GM12878 (cell line): ENCODE measurements around the gene NIP7. TPM values are rescaled to one million over a fixed set of nuclear protein-coding genes. Genes with fewer than 3 reads are reported as not detected.

Experiments
- ATAC-seq: fragments of 200-7000 bp; cut with Tn5 transposase; 3 replicates; pipeline ENCODE4 v1.9.1; 2020; ENCODE audit warnings: mild to moderate bottlenecking, moderate library complexity
- BruUV-seq: library from RNA; stranded (reverse); fragments of 400-500 nt; replicated peaks from 2 replicates; lab custom pipeline; 2021; lab: Mats Ljungman, UMichigan
- CTCF ChIA-PET: fragments of 300-600 bp; sonication (Branson Sonifier 250); formaldehyde crosslinking; extraction: SDS; loops from one replicate; lab custom pipeline; 2021; ENCODE audit warnings: inconsistent platforms; lab: Yijun Ruan, JAX
- POLR2A ChIA-PET: fragments of 350-600 bp; formaldehyde crosslinking; extraction: SDS; loops from one replicate; lab custom pipeline; 2021; ENCODE audit warnings: inconsistent platforms; lab: Charles Lee
- RAD21 ChIA-PET: fragments of 300-600 bp; sonication (Branson Sonifier 250); formaldehyde crosslinking; loops from one replicate; lab custom pipeline; 2023; ENCODE audit warnings: antibody characterized with exemption; ENCODE audit not compliant: unreplicated experiment; lab: Charles Lee
- SMC1A ChIA-PET: fragments of 300-600 bp; sonication (Branson Sonifier 250); formaldehyde crosslinking; loops from one replicate; lab custom pipeline; 2023; ENCODE audit not compliant: unreplicated experiment, uncharacterized antibody; lab: Charles Lee
- DNase-seq: peaks from one replicate; pipeline ENCODE4 v3.0.0-alpha.2; 2011; ENCODE audit warnings: low read depth, low spot score
- FAIRE-seq: peaks from 3 replicates; lab custom pipeline; 2011; peaks lifted over from hg19 to GRCh38; lab: Jason Lieb, UNC
- H2AFZ ChIP-seq: 2 replicates; pipeline ENCODE4 v1.6.0; 2011; ENCODE audit warnings: low read depth, low read length, control low read depth; ENCODE audit not compliant: control insufficient read depth
- H3K27ac ChIP-seq: 2 replicates; pipeline ENCODE4 v1.5.1; 2011; ENCODE audit warnings: control low read depth; ENCODE audit not compliant: control insufficient read depth, insufficient read depth
- H3K27me3 ChIP-seq, 2 experiments: replicated peaks in 1 of 2; 2 replicates each; pipeline versions ENCODE4 v1.6.0 to v1.6.1; 2011; ENCODE audit warnings: low read length in 1 of 2; ENCODE audit not compliant: control insufficient read depth in 2 of 2, insufficient read depth in 2 of 2
- H3K36me3 ChIP-seq, 2 experiments: 2 replicates each; pipeline ENCODE4 v1.5.1; 2011; ENCODE audit warnings: low read length in 1 of 2; ENCODE audit not compliant: control insufficient read depth in 2 of 2, insufficient read depth in 2 of 2
- H3K4me1 ChIP-seq: 2 replicates; pipeline ENCODE4 v1.6.1; 2011; ENCODE audit warnings: mild to moderate bottlenecking, low read length, moderate library complexity, mixed read lengths; ENCODE audit not compliant: control insufficient read depth, insufficient read depth
- H3K4me2 ChIP-seq: 2 replicates; pipeline ENCODE4 v1.6.0; 2011; ENCODE audit warnings: control low read depth; ENCODE audit not compliant: control insufficient read depth, insufficient read depth
- H3K4me3 ChIP-seq: fragments of 200-600 bp; sonication (generic); 2 replicates; pipeline ENCODE4 v1.5.1; 2016
- H3K79me2 ChIP-seq: 2 replicates; pipeline ENCODE4 v1.6.0; 2011; ENCODE audit warnings: low read length; ENCODE audit not compliant: control insufficient read depth, insufficient read depth
- H3K9ac ChIP-seq: 2 replicates; pipeline ENCODE4 v1.8.0; 2011; ENCODE audit warnings: low read length, control low read depth, mixed read lengths; ENCODE audit not compliant: control insufficient read depth, insufficient read depth
- H3K9me3 ChIP-seq: replicated peaks from 3 replicates; pipeline ENCODE4 v1.5.1; 2011; ENCODE audit warnings: mild to moderate bottlenecking, low read length; ENCODE audit not compliant: control insufficient read depth, insufficient read depth
- H4K20me1 ChIP-seq: 2 replicates; pipeline ENCODE4 v1.6.0; 2011; ENCODE audit not compliant: control insufficient read depth, insufficient read depth
- BCL11A ChIP-seq: IDR thresholded peaks from 2 replicates; pipeline ENCODE4 v1.6.1; 2011; ENCODE audit warnings: low read depth, low read length
- BRCA1 ChIP-seq: IDR thresholded peaks from 2 replicates; pipeline ENCODE4 v1.6.1; 2011; ENCODE audit warnings: low read depth, low read length, improper control_type of control experiment
- CEBPB ChIP-seq, 2 experiments: fragments of 150-350 bp in 1 of 2; IDR thresholded peaks; 2 replicates each; pipeline ENCODE4 v1.6.1; 2012 to 2014; ENCODE audit warnings: low read depth in 2 of 2, low read length in 2 of 2, borderline replicate concordance in 1 of 2, inconsistent platforms in 1 of 2
- DPF2 ChIP-seq: fragments of 450-650 bp; IDR thresholded peaks from 2 replicates; pipeline ENCODE4 v1.6.1; 2017; ENCODE audit warnings: mild to moderate bottlenecking
- FOS ChIP-seq: IDR thresholded peaks from 3 replicates; pipeline ENCODE4 v1.6.1; 2011; ENCODE audit warnings: borderline replicate concordance; ENCODE audit not compliant: insufficient read length; ENCODE audit errors: extremely low read depth
- HDGF ChIP-seq: fragments of 450-650 bp; IDR thresholded peaks from 2 replicates; pipeline ENCODE4 v1.6.1; 2016; ENCODE audit warnings: antibody characterized with exemption
- NFYB ChIP-seq: IDR thresholded peaks from 2 replicates; pipeline ENCODE4 v1.6.1; 2011; ENCODE audit warnings: low read depth, mild to moderate bottlenecking, low read length, improper control_type of control experiment, moderate library complexity; ENCODE audit not compliant: insufficient read depth
- POLR2A ChIP-seq: IDR thresholded peaks from 2 replicates; pipeline ENCODE4 v1.6.1; 2011; ENCODE audit warnings: low read depth, mild to moderate bottlenecking, low read length
- REST ChIP-seq: IDR thresholded peaks from 2 replicates; pipeline ENCODE4 v1.6.1; 2012; ENCODE audit warnings: mild to moderate bottlenecking, low read depth, low read length
- SREBF2 ChIP-seq: IDR thresholded peaks from 2 replicates; pipeline ENCODE4 v1.6.1; 2012; ENCODE audit warnings: mild to moderate bottlenecking, low read length
- TARDBP ChIP-seq: IDR thresholded peaks from 2 replicates; pipeline ENCODE4 v1.6.1; 2016; ENCODE audit warnings: borderline replicate concordance
- YY1 ChIP-seq: IDR thresholded peaks from 2 replicates; pipeline ENCODE4 v1.6.1; 2011; ENCODE audit warnings: low read depth, mild to moderate bottlenecking, low read length
- ZBED1 ChIP-seq: IDR thresholded peaks from 2 replicates; pipeline ENCODE4 v1.6.1; 2016; ENCODE audit warnings: borderline replicate concordance
- ZSCAN29 ChIP-seq: fragments of 450-650 bp; IDR thresholded peaks from 2 replicates; pipeline ENCODE4 v1.6.1; 2017; ENCODE audit warnings: mild to moderate bottlenecking, moderate library complexity
- WGBS: methylation state at CpG from one replicate; pipeline ENCODE4 v1.1.6; 2016; ENCODE audit warnings: low lambda C conversion rate; ENCODE audit not compliant: insufficient replicate concordance, insufficient coverage; ENCODE audit errors: missing lambda C conversion rate; 5-methylcytosine and 5-hydroxymethylcytosine counted together
- in situ Hi-C: fragments of 300-500 bp; cut with MboI; formaldehyde crosslinking; loops from 9 replicates; pipeline ENCODE4 v1.14.3; 2018; ENCODE audit warnings: mixed read lengths
- intact Hi-C: fragments of 100-400 bp; cut with micrococcal nuclease; formaldehyde crosslinking; loops from one replicate; pipeline ENCODE4 v1.14.2; 2022; ENCODE audit not compliant: unreplicated experiment
- polyA plus RNA-seq, 11 experiments: library from polyadenylated mRNA; depleted of rRNA in 4 of 11; unstranded in 6 of 11; stranded (reverse) in 5 of 11; fragments of >200 nt; fragmentation: Nextera tagmentation in 4 of 11; fragmentation: Illumina TruSeq in 1 of 11; extraction: Ambion mirVana in 4 of 11; extraction: Trizol in 1 of 11; gene quantifications; 1 replicate in 1 of 11; 2 replicates in 10 of 11; pipeline versions ENCODE4 v1.2.1 to v1.2.3, GENCODE V29; 2011 to 2016; ENCODE audit warnings: inconsistent platforms in 2 of 11, missing spikeins in 2 of 11, low read depth in 1 of 11
- total RNA-seq, 4 experiments: library from RNA; depleted of rRNA in 3 of 4; stranded (reverse); fragments of >200 nt in 3 of 4; fragmentation: Illumina TruSeq in 1 of 4; extraction: Trizol in 1 of 4; gene quantifications; 2 replicates each; pipeline versions ENCODE4 v1.2.1 to v1.2.3, GENCODE V29; 2013 to 2021

Gene NIP7
- total and polyA plus RNA-seq, 10 of the 15 experiments (the other 5 are each of a cell fraction or from before 2014, with no cell fraction given) = 18.8 to 62.9 (median 56.7) TPM

- 1% methylated on average over 6 of the region's 6 CpGs for WGBS
- Histone ChIP-seq H2AFZ (no peak overlapping the region), H4K20me1 (no peaks in the 10 kb centered on the region), H3K36me3 (peaks cover 0 to 14% of the 10 kb centered on the region in 2 experiments; a peak in 1 of 4 replicates), H3K9ac (peak overlapping the region; percentile 93), H3K27ac (peak overlapping the region; percentile 85), H3K4me1 (peaks cover 9% of the 10 kb centered on the region), H3K4me3 (peak overlapping the region; percentile 93), H3K27me3 (no peaks in the 10 kb centered on the region)
- ChIA-PET POLR2A (interaction anchor here (0.5 to 1.4 kb wide), 9 partner anchors 27 to 377 kb away, joined by 3 to 9 read pairs (median 3); partner anchors contain the start of genes CYB5B and WWP2), RAD21 (interaction anchor here (1.4 to 2.1 kb wide), 4 partner anchors 12 to 370 kb away, joined by 4 to 12 read pairs (median 8); partner anchors contain the start of gene NOB1), CTCF (interaction anchor here (1.2 to 1.7 kb wide), 4 partner anchors 9 to 74 kb away, joined by 3 to 9 read pairs (median 5); no protein-coding TSS in a partner anchor), SMC1A (interaction anchor here (0.9 to 3.4 kb wide), 5 partner anchors 11 to 59 kb away, joined by 4 to 14 read pairs (median 5); partner anchors contain the start of gene NIP7)
- FAIRE-seq (no peak), DNase-seq (no peak)
- in situ Hi-C loops = no loop called here
- intact Hi-C loops = loop anchor here (2.0 kb wide), 2 partner anchors 46 to 74 kb away; partner anchors contain the start of genes COG8, NIP7 and VPS4A
- TF ChIP-seq ZSCAN29 (no peak), HDGF (no peak), NFYB (no peak), DPF2 (no peak), FOS (no peak), YY1 (no peak), TARDBP (no peak), SREBF2 (no peak), REST (no peak), BRCA1 (no peak), BCL11A (no peak), CEBPB (IDR thresholded peaks at IDR 0.05; ENCODE audit: borderline replicate concordance in 1 of 2, low read depth in 2 of 2, low read length in 2 of 2) (no peak), ZBED1 (no peak), POLR2A (no peak)
- TF ChIP-seq, all 136 proteins: peak for 0
- H3K4me2 ChIP-seq = peak overlapping the region; percentile 86
- no TSS peak for BruUV-seq
- H3K79me2 ChIP-seq = peaks cover 36% of the 10 kb centered on the region
- ATAC-seq = no peak
- H3K9me3 ChIP-seq = no peaks in the 10 kb centered on the region
These were observed 45.4 kb downstream of the NIP7 start for GRCh38 chr16:69384974-69385373.
